A549 (cell line): ENCODE measurements around the gene SSH2. TPM values are rescaled to one million over a fixed set of nuclear protein-coding genes. Genes with fewer than 3 reads are reported as not detected.
A peak's percentile ranks its signal among the peaks of the same experiment; 100 is the strongest.

ENCODE experiments used
- ATAC-seq, 2 experiments: fragments of 200-7000 bp in 1 of 2; fragments of >200 bp in 1 of 2; cut with Nextera tagmentation in 1 of 2; cut with Tn5 transposase in 1 of 2; 3 replicates each; pipeline versions ENCODE4 v1.8.0 to v1.9.1; 2018 to 2020; ENCODE audit warnings: mild to moderate bottlenecking in 1 of 2, moderate library complexity in 1 of 2
- CTCF ChIA-PET: fragments of 300-600 bp; sonication (Branson Sonifier 250); formaldehyde crosslinking; extraction: SDS; loops from one replicate; lab custom pipeline; 2021; ENCODE audit warnings: antibody characterized with exemption, inconsistent platforms; lab: Yijun Ruan, JAX
- POLR2A ChIA-PET: fragments of 350-600 bp; formaldehyde crosslinking; extraction: SDS; loops from one replicate; lab custom pipeline; 2021; ENCODE audit warnings: antibody characterized with exemption, inconsistent platforms; lab: Yijun Ruan, JAX
- DNase-seq, 2 experiments: peaks; one replicate each; pipeline versions ENCODE4 v3.0.0 to v3.0.0-alpha.2; 2011 to 2016; ENCODE audit warnings: low read depth in 1 of 2, low spot score in 1 of 2
- FAIRE-seq: peaks from 2 replicates; lab custom pipeline; 2011; peaks lifted over from hg19 to GRCh38; lab: Jason Lieb, UNC
- H3K27ac ChIP-seq, 2 experiments: fragments of >200 bp; sonication (Bioruptor Twin); formaldehyde crosslinking; 3 replicates each; pipeline ENCODE4 v1.5.1; 2016 to 2017
- H3K4me1 ChIP-seq: fragments of >200 bp; sonication (Bioruptor Twin); formaldehyde crosslinking; 3 replicates; pipeline ENCODE4 v1.6.1; 2016
- H3K4me2 ChIP-seq: fragments of >200 bp; sonication (Bioruptor Twin); formaldehyde crosslinking; 3 replicates; pipeline ENCODE4 v1.6.1; 2016
- H3K4me3 ChIP-seq: fragments of >200 bp; sonication (Bioruptor Twin); formaldehyde crosslinking; 3 replicates; pipeline ENCODE4 v1.5.1; 2016
- H3K9me3 ChIP-seq: fragments of >200 bp; sonication (Bioruptor Twin); formaldehyde crosslinking; 3 replicates; pipeline ENCODE4 v1.6.1; 2016
- ATOH8 ChIP-seq: fragments of 250-450 bp; sonication (Bioruptor Pico); IDR thresholded peaks from 2 replicates; pipeline ENCODE4 v1.5.0; 2020; ENCODE audit warnings: low read depth, mild to moderate bottlenecking, moderate library complexity
- CBX8 ChIP-seq: fragments of 200-600 bp; sonication (generic); IDR thresholded peaks from 2 replicates; pipeline ENCODE4 v1.6.1; 2016
- CEBPB ChIP-seq, 2 experiments: fragments of >200 bp in 1 of 2; sonication (Bioruptor Twin) in 1 of 2; formaldehyde crosslinking in 1 of 2; IDR thresholded peaks; 2 replicates each; pipeline ENCODE4 v1.6.1; 2012 to 2016
- CTCF ChIP-seq: fragments of >200 bp; sonication (Bioruptor Twin); formaldehyde crosslinking; IDR thresholded peaks from 3 replicates; pipeline ENCODE4 v1.5.1; 2016
- EHMT2 ChIP-seq: fragments of 200-600 bp; sonication (generic); IDR thresholded peaks from 2 replicates; pipeline ENCODE4 v1.6.1; 2016; ENCODE audit warnings: antibody characterized with exemption, low read depth, mild to moderate bottlenecking, moderate library complexity
- ELK1 ChIP-seq: fragments of 150-350 bp; IDR thresholded peaks from 2 replicates; pipeline ENCODE4 v1.6.1; 2014; ENCODE audit warnings: low read depth, mild to moderate bottlenecking, low read length
- EP300 ChIP-seq, 2 experiments: fragments of >200 bp; sonication (Bioruptor Twin); formaldehyde crosslinking; IDR thresholded peaks; 2 replicates in 1 of 2; 3 replicates in 1 of 2; pipeline ENCODE4 v1.6.1; 2016 to 2017
- FOSL2 ChIP-seq, 2 experiments: fragments of 450-650 bp in 1 of 2; fragments of >200 bp in 1 of 2; sonication (Bioruptor Twin) in 1 of 2; formaldehyde crosslinking; IDR thresholded peaks; 2 replicates each; pipeline versions ENCODE4 v1.5.0 to v1.6.1; 2016 to 2020; ENCODE audit warnings: mild to moderate bottlenecking in 1 of 2, moderate library complexity in 1 of 2
- HDAC2 ChIP-seq: fragments of 200-600 bp; sonication (generic); IDR thresholded peaks from 2 replicates; pipeline ENCODE4 v1.6.1; 2016
- HES2 ChIP-seq: fragments of >200 bp; sonication (Bioruptor Twin); formaldehyde crosslinking; IDR thresholded peaks from 2 replicates; pipeline ENCODE4 v1.6.1; 2016
- HEYL ChIP-seq: fragments of 250-450 bp; sonication (Bioruptor Pico); IDR thresholded peaks from 2 replicates; pipeline ENCODE4 v1.8.0; 2021; ENCODE audit warnings: mild to moderate bottlenecking, moderate library complexity
- HOXB13 ChIP-seq: fragments of 250-450 bp; sonication (Bioruptor Pico); IDR thresholded peaks from 2 replicates; pipeline ENCODE4 v1.5.0; 2020; ENCODE audit warnings: low read depth, mild to moderate bottlenecking, moderate library complexity
- HOXB5 ChIP-seq: fragments of 250-450 bp; sonication (Bioruptor Pico); IDR thresholded peaks from 2 replicates; pipeline ENCODE4 v1.5.0; 2020; ENCODE audit warnings: mild to moderate bottlenecking, moderate library complexity
- KDM1A ChIP-seq: fragments of 200-600 bp; sonication (generic); IDR thresholded peaks from 2 replicates; pipeline ENCODE4 v1.6.1; 2016; ENCODE audit warnings: low read depth, mild to moderate bottlenecking
- MAFK ChIP-seq: fragments of 450-650 bp; IDR thresholded peaks from 2 replicates; pipeline ENCODE4 v1.6.1; 2014; ENCODE audit not compliant: partially characterized antibody
- MAX ChIP-seq: IDR thresholded peaks from 2 replicates; pipeline ENCODE4 v1.6.1; 2012
- MYC ChIP-seq: IDR thresholded peaks from 2 replicates; pipeline ENCODE4 v1.6.1; 2012; ENCODE audit warnings: mild to moderate bottlenecking, inconsistent platforms, low read length, improper control_type of control experiment, borderline replicate concordance
- NFE2L2 ChIP-seq: fragments of 150-350 bp; conservative IDR thresholded peaks from 2 replicates; pipeline ENCODE4 v1.6.1; 2014; ENCODE audit warnings: low read length
- NR3C1 ChIP-seq: fragments of >200 bp; sonication (Bioruptor Twin); formaldehyde crosslinking; IDR thresholded peaks from 3 replicates; pipeline ENCODE4 v1.6.1; 2017
- PBX3 ChIP-seq: IDR thresholded peaks from 2 replicates; pipeline ENCODE4 v1.6.1; 2012
- RARB ChIP-seq: fragments of 250-450 bp; sonication (Bioruptor Pico); IDR thresholded peaks from 2 replicates; pipeline ENCODE4 v1.8.0; 2021; ENCODE audit warnings: mild to moderate bottlenecking, moderate library complexity
- RCOR1 ChIP-seq: fragments of 150-350 bp; IDR thresholded peaks from 2 replicates; pipeline ENCODE4 v1.6.1; 2014; ENCODE audit warnings: antibody characterized with exemption, low read length, low read depth
- REST ChIP-seq: fragments of 200-600 bp; sonication (generic); IDR thresholded peaks from 2 replicates; pipeline ENCODE4 v1.6.1; 2016; ENCODE audit warnings: antibody characterized with exemption, mild to moderate bottlenecking, moderate library complexity
- SMC3 ChIP-seq: fragments of >200 bp; sonication (Bioruptor Twin); formaldehyde crosslinking; IDR thresholded peaks from 3 replicates; pipeline ENCODE4 v1.6.1; 2018; ENCODE audit warnings: inconsistent platforms
- SREBF2 ChIP-seq: fragments of 450-650 bp; IDR thresholded peaks from 2 replicates; pipeline ENCODE4 v1.6.1; 2014; ENCODE audit warnings: mild to moderate bottlenecking, moderate library complexity
- TP53 ChIP-seq: fragments of 250-450 bp; sonication (Bioruptor Pico); IDR thresholded peaks from 2 replicates; pipeline ENCODE4 v1.5.0; 2021; ENCODE audit warnings: mild to moderate bottlenecking, moderate library complexity
- USF2 ChIP-seq: fragments of 450-650 bp; IDR thresholded peaks from 2 replicates; pipeline ENCODE4 v1.6.1; 2014; ENCODE audit warnings: antibody characterized with exemption
- ZNF302 ChIP-seq: fragments of 250-450 bp; sonication (Bioruptor Pico); IDR thresholded peaks from 2 replicates; pipeline ENCODE4 v1.9.0; 2021; ENCODE audit warnings: inconsistent platforms, mild to moderate bottlenecking, moderate library complexity
- WGBS: methylation state at CpG from one replicate; pipeline ENCODE4 v1.1.6; 2017; ENCODE audit errors: missing lambda C conversion rate; 5-methylcytosine and 5-hydroxymethylcytosine counted together
- polyA plus RNA-seq, 4 experiments: library from polyadenylated mRNA; depleted of rRNA in 3 of 4; stranded (reverse); fragments of >200 nt; fragmentation: RNase III in 1 of 4; extraction: RNeasy Plus Mini Kit Qiagen cat#74134 plus additional on column Dnase treatment in 1 of 4; gene quantifications; 2 replicates in 3 of 4; 3 replicates in 1 of 4; pipeline ENCODE4 v1.2.3, GENCODE V29; 2011 to 2017

Gene SSH2
- polyA plus RNA-seq, 2 of the 4 experiments (the other 2 are of a cell fraction) = 20.7 to 24.5 TPM

GRCh38 chr17:29579866-29580771 is 349.9 kb downstream of the SSH2 start:
- WGBS = 51% methylated on average over 15 of the region's 15 CpGs
- ChIA-PET CTCF (interaction anchor here (0.6 to 24.0 kb wide), 31 partner anchors 1 to 1480 kb away, joined by 3 to 474 read pairs (median 4); partner anchors contain the start of genes ABHD15, ANKRD13B, CORO6 and NUFIP2), POLR2A (interaction anchor here (0.7 to 2.6 kb wide), 4 partner anchors 11 to 525 kb away, joined by 3 to 12 read pairs (median 3); no protein-coding TSS in a partner anchor)
- Histone ChIP-seq H3K9me3 (no peaks in the 10 kb centered on the region), H3K27ac (peak overlapping the region; percentile 41 to 72; a peak in 5 of 6 replicates), H3K4me1 (peaks cover 26% of the 10 kb centered on the region), H3K4me3 (no peak overlapping the region), H3K4me2 (peak overlapping the region; percentile 9; the same call in 1 of the 3 replicates)
- DNase-seq = peak; percentile 91 to 99
- ATAC-seq = peak; percentile 87 to 96
- FAIRE-seq = peak; percentile 99
- TF ChIP-seq EP300 (IDR thresholded peaks at IDR 0.05) (no peak), CEBPB (IDR thresholded peaks at IDR 0.05) (no peak), MYC (peak; percentile 90), KDM1A (no peak), HEYL (CRISPR knock-in tag) (0 out of 2 replicates have a peak, but pooled peaks have one; percentile 65), ATOH8 (0 out of 2 replicates have a peak, but pooled peaks have one; percentile 58), CBX8 (no peak), PBX3 (peak; percentile 73; the same call in 1 of the 2 replicates), SREBF2 (no peak), HES2 (no peak), CTCF (peak; percentile 98), MAX (peak; percentile 97), FOSL2 (IDR thresholded peaks at IDR 0.05) (no peak), FOSL2 (CRISPR knock-in tag; IDR thresholded peaks at IDR 0.05) (no peak), HOXB13 (CRISPR knock-in tag) (0 out of 2 replicates have a peak, but pooled peaks have one; percentile 28), MAFK (no peak), RCOR1 (no peak), RARB (CRISPR knock-in tag) (no peak), ELK1 (no peak), USF2 (peak; percentile 70), NR3C1 (no peak), ZNF302 (CRISPR knock-in tag) (no peak), NFE2L2 (0 out of 2 replicates have a peak, but pooled peaks have one; percentile 2), SMC3 (peak; percentile 95), REST (no peak), EHMT2 (no peak), HDAC2 (no peak), HOXB5 (peak; percentile 43; the same call in 1 of the 2 replicates), TP53 (no peak)
